GM12878 (cell line): ENCODE measurements around the gene DNAJB14. TPM values are rescaled to one million over a fixed set of nuclear protein-coding genes. Genes with fewer than 3 reads are reported as not detected.

ENCODE experiments used
- ATAC-seq: fragments of 200-7000 bp; cut with Tn5 transposase; 3 replicates; pipeline ENCODE4 v1.9.1; 2020; ENCODE audit warnings: mild to moderate bottlenecking, moderate library complexity
- BruUV-seq: library from RNA; stranded (reverse); fragments of 400-500 nt; replicated peaks from 2 replicates; lab custom pipeline; 2021; lab: Mats Ljungman, UMichigan
- CTCF ChIA-PET: fragments of 300-600 bp; sonication (Branson Sonifier 250); formaldehyde crosslinking; extraction: SDS; loops from one replicate; lab custom pipeline; 2021; ENCODE audit warnings: inconsistent platforms; lab: Yijun Ruan, JAX
- POLR2A ChIA-PET: fragments of 350-600 bp; formaldehyde crosslinking; extraction: SDS; loops from one replicate; lab custom pipeline; 2021; ENCODE audit warnings: inconsistent platforms; lab: Charles Lee
- RAD21 ChIA-PET: fragments of 300-600 bp; sonication (Branson Sonifier 250); formaldehyde crosslinking; loops from one replicate; lab custom pipeline; 2023; ENCODE audit warnings: antibody characterized with exemption; ENCODE audit not compliant: unreplicated experiment; lab: Charles Lee
- SMC1A ChIA-PET: fragments of 300-600 bp; sonication (Branson Sonifier 250); formaldehyde crosslinking; loops from one replicate; lab custom pipeline; 2023; ENCODE audit not compliant: unreplicated experiment, uncharacterized antibody; lab: Charles Lee
- DNase-seq: peaks from one replicate; pipeline ENCODE4 v3.0.0-alpha.2; 2011; ENCODE audit warnings: low read depth, low spot score
- FAIRE-seq: peaks from 3 replicates; lab custom pipeline; 2011; peaks lifted over from hg19 to GRCh38; lab: Jason Lieb, UNC
- H2AFZ ChIP-seq: 2 replicates; pipeline ENCODE4 v1.6.0; 2011; ENCODE audit warnings: low read depth, low read length, control low read depth; ENCODE audit not compliant: control insufficient read depth
- H3K27ac ChIP-seq: 2 replicates; pipeline ENCODE4 v1.5.1; 2011; ENCODE audit warnings: control low read depth; ENCODE audit not compliant: control insufficient read depth, insufficient read depth
- H3K27me3 ChIP-seq, 2 experiments: replicated peaks in 1 of 2; 2 replicates each; pipeline versions ENCODE4 v1.6.0 to v1.6.1; 2011; ENCODE audit warnings: low read length in 1 of 2; ENCODE audit not compliant: control insufficient read depth in 2 of 2, insufficient read depth in 2 of 2
- H3K36me3 ChIP-seq, 2 experiments: 2 replicates each; pipeline ENCODE4 v1.5.1; 2011; ENCODE audit warnings: low read length in 1 of 2; ENCODE audit not compliant: control insufficient read depth in 2 of 2, insufficient read depth in 2 of 2
- H3K4me1 ChIP-seq: 2 replicates; pipeline ENCODE4 v1.6.1; 2011; ENCODE audit warnings: mild to moderate bottlenecking, low read length, moderate library complexity, mixed read lengths; ENCODE audit not compliant: control insufficient read depth, insufficient read depth
- H3K4me2 ChIP-seq: 2 replicates; pipeline ENCODE4 v1.6.0; 2011; ENCODE audit warnings: control low read depth; ENCODE audit not compliant: control insufficient read depth, insufficient read depth
- H3K4me3 ChIP-seq: fragments of 200-600 bp; sonication (generic); 2 replicates; pipeline ENCODE4 v1.5.1; 2016
- H3K79me2 ChIP-seq: 2 replicates; pipeline ENCODE4 v1.6.0; 2011; ENCODE audit warnings: low read length; ENCODE audit not compliant: control insufficient read depth, insufficient read depth
- H3K9ac ChIP-seq: 2 replicates; pipeline ENCODE4 v1.8.0; 2011; ENCODE audit warnings: low read length, control low read depth, mixed read lengths; ENCODE audit not compliant: control insufficient read depth, insufficient read depth
- H3K9me3 ChIP-seq: replicated peaks from 3 replicates; pipeline ENCODE4 v1.5.1; 2011; ENCODE audit warnings: mild to moderate bottlenecking, low read length; ENCODE audit not compliant: control insufficient read depth, insufficient read depth
- H4K20me1 ChIP-seq: 2 replicates; pipeline ENCODE4 v1.6.0; 2011; ENCODE audit not compliant: control insufficient read depth, insufficient read depth
- DPF2 ChIP-seq: fragments of 450-650 bp; IDR thresholded peaks from 2 replicates; pipeline ENCODE4 v1.6.1; 2017; ENCODE audit warnings: mild to moderate bottlenecking
- EGR1 ChIP-seq, 2 experiments: IDR thresholded peaks; 1 replicate in 1 of 2; 2 replicates in 1 of 2; pipeline ENCODE4 v1.6.1; 2011 to 2012; ENCODE audit warnings: low read depth in 2 of 2, low read length in 2 of 2, borderline replicate concordance in 1 of 2, mild to moderate bottlenecking in 1 of 2, moderate library complexity in 1 of 2
- HCFC1 ChIP-seq: fragments of 150-350 bp; IDR thresholded peaks from 2 replicates; pipeline ENCODE4 v1.6.1; 2014; ENCODE audit warnings: low read length
- NFIC ChIP-seq: IDR thresholded peaks from 2 replicates; pipeline ENCODE4 v1.6.1; 2012; ENCODE audit warnings: low read depth, mild to moderate bottlenecking, inconsistent platforms, low read length, moderate library complexity
- ZNF384 ChIP-seq: IDR thresholded peaks from 2 replicates; pipeline ENCODE4 v1.6.1; 2012; ENCODE audit warnings: low read depth, mild to moderate bottlenecking, low read length, improper control_type of control experiment, borderline replicate concordance
- WGBS: methylation state at CpG from one replicate; pipeline ENCODE4 v1.1.6; 2016; ENCODE audit warnings: low lambda C conversion rate; ENCODE audit not compliant: insufficient replicate concordance, insufficient coverage; ENCODE audit errors: missing lambda C conversion rate; 5-methylcytosine and 5-hydroxymethylcytosine counted together
- in situ Hi-C: fragments of 300-500 bp; cut with MboI; formaldehyde crosslinking; loops from 9 replicates; pipeline ENCODE4 v1.14.3; 2018; ENCODE audit warnings: mixed read lengths
- intact Hi-C: fragments of 100-400 bp; cut with micrococcal nuclease; formaldehyde crosslinking; loops from one replicate; pipeline ENCODE4 v1.14.2; 2022; ENCODE audit not compliant: unreplicated experiment
- polyA plus RNA-seq, 11 experiments: library from polyadenylated mRNA; depleted of rRNA in 4 of 11; unstranded in 6 of 11; stranded (reverse) in 5 of 11; fragments of >200 nt; fragmentation: Nextera tagmentation in 4 of 11; fragmentation: Illumina TruSeq in 1 of 11; extraction: Ambion mirVana in 4 of 11; extraction: Trizol in 1 of 11; gene quantifications; 1 replicate in 1 of 11; 2 replicates in 10 of 11; pipeline versions ENCODE4 v1.2.1 to v1.2.3, GENCODE V29; 2011 to 2016; ENCODE audit warnings: inconsistent platforms in 2 of 11, missing spikeins in 2 of 11, low read depth in 1 of 11
- total RNA-seq, 4 experiments: library from RNA; depleted of rRNA in 3 of 4; stranded (reverse); fragments of >200 nt in 3 of 4; fragmentation: Illumina TruSeq in 1 of 4; extraction: Trizol in 1 of 4; gene quantifications; 2 replicates each; pipeline versions ENCODE4 v1.2.1 to v1.2.3, GENCODE V29; 2013 to 2021
- TF ChIP-seq, protein P1 (sequence below): fragments of 450-650 bp; IDR thresholded peaks from 2 replicates; pipeline ENCODE4 v1.6.1; 2016; ENCODE audit warnings: mild to moderate bottlenecking, moderate library complexity, borderline replicate concordance
- TF ChIP-seq, protein P2 (sequence below): IDR thresholded peaks from 2 replicates; pipeline ENCODE4 v1.6.1; 2011; ENCODE audit warnings: low read depth, low read length, improper control_type of control experiment, borderline replicate concordance

The DNAJB14 gene
- total and polyA plus RNA-seq, 10 of the 15 experiments (the other 5 are each of a cell fraction or from before 2014, with no cell fraction given) = 9.5 to 49.2 (median 27.8) TPM

DNA sequence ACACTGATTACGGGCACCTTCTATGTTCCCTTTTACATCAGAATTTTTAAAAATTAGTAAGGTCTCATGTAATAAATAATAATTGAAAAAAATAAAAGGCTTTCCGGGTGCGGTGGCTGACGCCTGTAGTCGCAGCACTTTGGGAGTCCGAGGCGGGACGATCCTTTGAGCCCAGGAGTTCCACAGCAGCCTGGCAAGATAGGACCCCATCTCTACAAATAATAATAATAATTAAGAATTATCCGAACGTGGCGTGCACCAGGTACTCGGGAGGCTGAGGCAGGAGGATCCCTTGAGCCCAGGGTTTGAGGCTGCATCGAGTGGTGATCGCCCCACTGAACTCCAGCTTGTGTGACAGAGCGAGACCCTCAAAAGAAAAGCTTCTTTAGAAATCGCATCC, 51.4 kb downstream of the DNAJB14 start:
- no TSS peak for BruUV-seq

DNA sequence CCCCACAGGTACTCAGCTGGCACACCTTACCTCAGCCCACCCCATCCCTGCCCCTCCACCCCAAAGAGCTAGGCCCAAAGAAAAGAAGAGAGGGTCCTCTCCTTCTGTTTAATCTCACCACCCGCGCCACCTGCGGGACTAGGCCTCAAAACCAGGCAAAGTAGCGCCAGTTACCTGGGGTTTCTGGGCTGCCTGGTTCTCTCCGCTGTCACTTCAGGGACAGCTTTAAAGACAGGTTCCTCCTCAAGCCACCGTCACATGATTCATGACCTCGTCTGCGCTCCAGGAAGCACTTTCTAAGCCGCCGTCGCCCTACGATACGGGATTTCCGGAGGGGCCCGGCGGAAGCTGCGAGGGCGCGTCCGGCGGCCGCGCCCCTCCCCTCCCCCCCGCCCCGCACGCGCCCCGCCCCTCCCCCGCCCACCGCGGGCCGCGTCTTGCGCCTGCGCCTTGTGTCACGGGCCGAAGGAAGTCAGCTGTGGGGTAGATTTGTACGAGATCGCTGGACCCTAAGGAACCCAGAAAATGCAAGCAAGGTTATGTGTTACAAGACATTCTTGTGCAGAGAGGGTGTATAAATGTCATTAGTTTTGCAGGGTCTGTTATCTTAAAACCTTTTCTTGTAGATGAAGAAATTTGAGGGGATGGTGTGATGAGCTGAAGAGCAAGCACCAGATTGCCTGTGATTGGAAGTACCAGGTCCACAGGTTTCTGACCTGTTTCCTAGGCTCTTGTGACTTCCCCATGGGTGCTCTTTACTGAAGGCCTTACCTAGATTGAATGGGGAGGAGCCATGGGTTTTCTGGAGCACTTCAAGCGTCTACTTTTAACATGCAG, 52.0 kb downstream of the DNAJB14 start, which contains the start of gene LAMTOR3:
TSS of gene LAMTOR3 (minus strand) at position 267 of the 837 bp plus-strand sequence. CDS start 464 bp downstream, outside the sequence.
- DNase-seq (peak; percentile 75), ATAC-seq (peak; percentile 99), FAIRE-seq (peak; percentile 81)
- Histone ChIP-seq H2AFZ (peak within 1 kb of the TSS; percentile 88), H3K4me3 (peak within 1 kb of the TSS; percentile 100), H3K9me3 (no peaks in the 10 kb centered on the region), H3K27ac (peak within 1 kb of the TSS; percentile 69), H3K27me3 (no peaks in the 10 kb centered on the region), H3K79me2 (peaks cover 28% of the 10 kb centered on the region), H4K20me1 (no peaks in the 10 kb centered on the region), H3K4me2 (peak within 1 kb of the TSS; percentile 88), H3K36me3 (peaks cover 0 to 5% of the 10 kb centered on the region in 2 experiments; a peak in 1 of 4 replicates), H3K4me1 (no peaks in the 10 kb centered on the region), H3K9ac (peak within 1 kb of the TSS; percentile 96)
- intact Hi-C loops (loop anchor here (1.0 kb wide), 1 partner anchor 55 kb away; no protein-coding TSS in a partner anchor), in situ Hi-C loops (loop anchor here (5.0 kb wide), 1 partner anchor 332 kb away; the partner anchor contains the start of gene TRMT10A)
- WGBS = 6% methylated on average over 17 of the region's 40 CpGs
- SMC1A ChIA-PET = interaction anchor here (0.7 to 2.2 kb wide), 11 partner anchors 24 to 83 kb away, joined by 3 to 15 read pairs (median 4); partner anchors contain the start of gene DNAJB14
- TSS peak; percentile 95 for BruUV-seq
- CTCF ChIA-PET = interaction anchor here (0.7 to 2.2 kb wide), 11 partner anchors 10 to 199 kb away, joined by 3 to 13 read pairs (median 4); partner anchors contain the start of genes DNAJB14 and H2AZ1
- POLR2A ChIA-PET = interaction anchor here (1.0 to 3.2 kb wide), 7 partner anchors 28 to 83 kb away, joined by 3 to 23 read pairs (median 3); partner anchors contain the start of genes DAPP1, DNAJB14 and H2AZ1
- RAD21 ChIA-PET = interaction anchor here (0.6 to 1.9 kb wide), 15 partner anchors 9 to 899 kb away, joined by 3 to 31 read pairs (median 3); partner anchors contain the start of genes DAPP1, DNAJB14, H2AZ1 and METAP1
- no peak; the same call in 1 of the 2 replicates for TF ChIP-seq NFIC
- TF ChIP-seq, protein P1, sequence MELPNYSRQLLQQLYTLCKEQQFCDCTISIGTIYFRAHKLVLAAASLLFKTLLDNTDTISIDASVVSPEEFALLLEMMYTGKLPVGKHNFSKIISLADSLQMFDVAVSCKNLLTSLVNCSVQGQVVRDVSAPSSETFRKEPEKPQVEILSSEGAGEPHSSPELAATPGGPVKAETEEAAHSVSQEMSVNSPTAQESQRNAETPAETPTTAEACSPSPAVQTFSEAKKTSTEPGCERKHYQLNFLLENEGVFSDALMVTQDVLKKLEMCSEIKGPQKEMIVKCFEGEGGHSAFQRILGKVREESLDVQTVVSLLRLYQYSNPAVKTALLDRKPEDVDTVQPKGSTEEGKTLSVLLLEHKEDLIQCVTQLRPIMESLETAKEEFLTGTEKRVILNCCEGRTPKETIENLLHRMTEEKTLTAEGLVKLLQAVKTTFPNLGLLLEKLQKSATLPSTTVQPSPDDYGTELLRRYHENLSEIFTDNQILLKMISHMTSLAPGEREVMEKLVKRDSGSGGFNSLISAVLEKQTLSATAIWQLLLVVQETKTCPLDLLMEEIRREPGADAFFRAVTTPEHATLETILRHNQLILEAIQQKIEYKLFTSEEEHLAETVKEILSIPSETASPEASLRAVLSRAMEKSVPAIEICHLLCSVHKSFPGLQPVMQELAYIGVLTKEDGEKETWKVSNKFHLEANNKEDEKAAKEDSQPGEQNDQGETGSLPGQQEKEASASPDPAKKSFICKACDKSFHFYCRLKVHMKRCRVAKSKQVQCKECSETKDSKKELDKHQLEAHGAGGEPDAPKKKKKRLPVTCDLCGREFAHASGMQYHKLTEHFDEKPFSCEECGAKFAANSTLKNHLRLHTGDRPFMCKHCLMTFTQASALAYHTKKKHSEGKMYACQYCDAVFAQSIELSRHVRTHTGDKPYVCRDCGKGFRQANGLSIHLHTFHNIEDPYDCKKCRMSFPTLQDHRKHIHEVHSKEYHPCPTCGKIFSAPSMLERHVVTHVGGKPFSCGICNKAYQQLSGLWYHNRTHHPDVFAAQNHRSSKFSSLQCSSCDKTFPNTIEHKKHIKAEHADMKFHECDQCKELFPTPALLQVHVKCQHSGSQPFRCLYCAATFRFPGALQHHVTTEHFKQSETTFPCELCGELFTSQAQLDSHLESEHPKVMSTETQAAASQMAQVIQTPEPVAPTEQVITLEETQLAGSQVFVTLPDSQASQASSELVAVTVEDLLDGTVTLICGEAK = peak; percentile 90
- no peak for TF ChIP-seq ZNF384
- TF ChIP-seq, protein P2, sequence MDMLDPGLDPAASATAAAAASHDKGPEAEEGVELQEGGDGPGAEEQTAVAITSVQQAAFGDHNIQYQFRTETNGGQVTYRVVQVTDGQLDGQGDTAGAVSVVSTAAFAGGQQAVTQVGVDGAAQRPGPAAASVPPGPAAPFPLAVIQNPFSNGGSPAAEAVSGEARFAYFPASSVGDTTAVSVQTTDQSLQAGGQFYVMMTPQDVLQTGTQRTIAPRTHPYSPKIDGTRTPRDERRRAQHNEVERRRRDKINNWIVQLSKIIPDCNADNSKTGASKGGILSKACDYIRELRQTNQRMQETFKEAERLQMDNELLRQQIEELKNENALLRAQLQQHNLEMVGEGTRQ = peak; percentile 83

More for the DNA sequence above, 51.4 kb downstream of the DNAJB14 start:
- TF ChIP-seq HCFC1 (no peak), DPF2 (no peak), EGR1 (IDR thresholded peaks at IDR 0.05; ENCODE audit: borderline replicate concordance in 1 of 2, low read depth in 2 of 2, low read length in 2 of 2) (no peak)
- Histone ChIP-seq H3K79me2 (peaks cover 26% of the 10 kb centered on the region), H4K20me1 (no peaks in the 10 kb centered on the region), H2AFZ (no peak overlapping the region; the same call in 1 of the 2 replicates), H3K9me3 (no peaks in the 10 kb centered on the region), H3K36me3 (peaks cover 0 to 2% of the 10 kb centered on the region in 2 experiments; a peak in 1 of 4 replicates), H3K4me1 (no peaks in the 10 kb centered on the region), H3K27ac (peak overlapping the region; percentile 30; the same call in 1 of the 2 replicates), H3K4me3 (peak overlapping the region; percentile 57; the same call in 1 of the 2 replicates), H3K4me2 (peak overlapping the region; percentile 73), H3K27me3 (no peaks in the 10 kb centered on the region), H3K9ac (no peak overlapping the region)
- intact Hi-C loops = loop anchor here (1.0 kb wide), 1 partner anchor 54 kb away; no protein-coding TSS in a partner anchor
- CTCF ChIA-PET = interaction anchor here (0.7 to 2.2 kb wide), 10 partner anchors 10 to 198 kb away, joined by 3 to 13 read pairs (median 4); partner anchors contain the start of genes DNAJB14 and H2AZ1
- FAIRE-seq = no peak
- in situ Hi-C loops = loop anchor here (5.0 kb wide), 1 partner anchor 333 kb away; the partner anchor contains the start of gene TRMT10A
- SMC1A ChIA-PET = interaction anchor here (0.7 to 2.2 kb wide), 10 partner anchors 23 to 84 kb away, joined by 3 to 15 read pairs (median 4); partner anchors contain the start of gene DNAJB14
- RAD21 ChIA-PET = interaction anchor here (0.6 to 1.9 kb wide), 13 partner anchors 9 to 900 kb away, joined by 3 to 31 read pairs (median 3); partner anchors contain the start of genes DAPP1, DNAJB14, H2AZ1 and METAP1
- 99% methylated on average over 16 of the region's 16 CpGs for WGBS
- no peak for DNase-seq
- ATAC-seq = no peak
- POLR2A ChIA-PET = interaction anchor here (1.0 to 3.2 kb wide), 5 partner anchors 29 to 84 kb away, joined by 3 to 23 read pairs (median 3); partner anchors contain the start of genes DNAJB14 and H2AZ1
